Esophagus (tissue), 2 donors: ENCODE results near the gene CAMKK1. TPM values are rescaled to one million over a fixed set of nuclear protein-coding genes. Genes with fewer than 3 reads are reported as not detected.

Experiments used
- polyA plus RNA-seq, 2 donors: library from polyadenylated mRNA; stranded (reverse); fragments of 200-250 nt; gene quantifications; one replicate each; pipeline ENCODE4 v1.2.3, GENCODE V29; 2013
- donor health status: healthy with polysubstance abuse.
- donor health status: Bipolar disorder and iron deficiency.

CAMKK1 gene
- polyA plus RNA-seq, 2 donors: 4.9 to 5.3 TPM

Other genes starting within 250 kb of the CAMKK1 start
- 100 to 1,000 TPM; 158 to 248 TPM for gene TAX1BP3, start 224.5 kb downstream of the CAMKK1 start, polyA plus RNA-seq
- 10 to 100 TPM; 50.6 to 73.3 TPM for gene EMC6, start 224.2 kb downstream of the CAMKK1 start, polyA plus RNA-seq
- 1 to 10 TPM in 1 of 2 donors, under 1 TPM in 1; 0.36 to 1.8 TPM for gene P2RX5, start 196.9 kb downstream of the CAMKK1 start, polyA plus RNA-seq
- 1 to 10 TPM in 1 of 2 donors, under 1 TPM in 1; 0.41 to 1.3 TPM for gene HASPIN, start 169.2 kb downstream of the CAMKK1 start, polyA plus RNA-seq
- 10 to 100 TPM; 26.8 to 33.7 TPM for gene ITGAE, start 91.9 kb downstream of the CAMKK1 start, polyA plus RNA-seq
- 10 to 100 TPM; 17.1 to 18.9 TPM for gene NCBP3, start 46.8 kb downstream of the CAMKK1 start, polyA plus RNA-seq
- gene P2RX1, start 23.4 kb upstream of the CAMKK1 start, polyA plus RNA-seq: 1 to 10 TPM; 5.9 to 7.1 TPM
- 1 to 10 TPM; 5.8 to 7.8 TPM for gene ATP2A3, start 71.4 kb upstream of the CAMKK1 start, polyA plus RNA-seq
- 10 to 100 TPM; 11.3 to 18.3 TPM for gene ZZEF1, start 250.0 kb upstream of the CAMKK1 start, polyA plus RNA-seq